Measurements from ENCODE around the gene CCR2. TPM values are rescaled to one million over a fixed set of nuclear protein-coding genes. Genes with fewer than 3 reads are reported as not detected.

Gene CCR2
- total RNA-seq, 4 donors from 2014 or later, result 0.46 to 6.0 (median 2.3) TPM

DNA sequence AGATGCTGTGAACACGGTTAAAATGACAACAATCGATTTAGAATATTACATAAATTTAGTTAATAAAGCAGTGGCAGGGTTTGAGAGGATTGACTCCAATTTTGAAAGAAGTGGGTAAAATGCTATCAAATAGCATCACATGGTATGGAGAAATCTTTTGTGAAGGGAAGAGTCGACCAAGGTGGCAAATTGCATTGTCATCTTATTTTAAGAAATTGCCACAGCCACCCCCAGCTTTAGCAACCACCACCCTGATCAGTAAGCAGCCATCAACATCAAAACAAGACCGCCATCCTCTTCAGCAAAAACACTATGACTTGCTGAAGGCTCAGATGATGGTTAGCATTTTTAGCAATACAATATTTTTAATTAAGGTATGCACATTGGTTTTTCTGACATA lies 11.1 kb downstream of the CCR2 start:
- Histone ChIP-seq H3K36me3 (no peaks in the 10 kb centered on the region), H3K9me3 (no peaks in the 10 kb centered on the region), H3K27me3 (peaks cover 0 to 2% (median 0%) of the 10 kb centered on the region in 4 donors), H3K4me3 (no peak overlapping the region), H3K4me1 (peaks cover 0 to 9% (median 3%) of the 10 kb centered on the region in 4 donors), H3K27ac (replicated peaks in 1 of 4) (no peak overlapping the region)
- TF ChIP-seq, protein P1, sequence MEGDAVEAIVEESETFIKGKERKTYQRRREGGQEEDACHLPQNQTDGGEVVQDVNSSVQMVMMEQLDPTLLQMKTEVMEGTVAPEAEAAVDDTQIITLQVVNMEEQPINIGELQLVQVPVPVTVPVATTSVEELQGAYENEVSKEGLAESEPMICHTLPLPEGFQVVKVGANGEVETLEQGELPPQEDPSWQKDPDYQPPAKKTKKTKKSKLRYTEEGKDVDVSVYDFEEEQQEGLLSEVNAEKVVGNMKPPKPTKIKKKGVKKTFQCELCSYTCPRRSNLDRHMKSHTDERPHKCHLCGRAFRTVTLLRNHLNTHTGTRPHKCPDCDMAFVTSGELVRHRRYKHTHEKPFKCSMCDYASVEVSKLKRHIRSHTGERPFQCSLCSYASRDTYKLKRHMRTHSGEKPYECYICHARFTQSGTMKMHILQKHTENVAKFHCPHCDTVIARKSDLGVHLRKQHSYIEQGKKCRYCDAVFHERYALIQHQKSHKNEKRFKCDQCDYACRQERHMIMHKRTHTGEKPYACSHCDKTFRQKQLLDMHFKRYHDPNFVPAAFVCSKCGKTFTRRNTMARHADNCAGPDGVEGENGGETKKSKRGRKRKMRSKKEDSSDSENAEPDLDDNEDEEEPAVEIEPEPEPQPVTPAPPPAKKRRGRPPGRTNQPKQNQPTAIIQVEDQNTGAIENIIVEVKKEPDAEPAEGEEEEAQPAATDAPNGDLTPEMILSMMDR (IDR thresholded peaks at IDR 0.05), result no peak
- no peak for TF ChIP-seq POLR2A (IDR thresholded peaks at IDR 0.05; ENCODE audit: low read depth)
- no peak for TF ChIP-seq POLR2AphosphoS5 (IDR thresholded peaks at IDR 0.05)
- TF ChIP-seq EP300 (IDR thresholded peaks at IDR 0.05), result no peak
- WGBS, result 90% methylated on average over 4 of the region's 4 CpGs
- no peak for DNase-seq (ENCODE audit: extremely low spot score)
- intact Hi-C loops (cut with DNase I), result no loop called here

DNA sequence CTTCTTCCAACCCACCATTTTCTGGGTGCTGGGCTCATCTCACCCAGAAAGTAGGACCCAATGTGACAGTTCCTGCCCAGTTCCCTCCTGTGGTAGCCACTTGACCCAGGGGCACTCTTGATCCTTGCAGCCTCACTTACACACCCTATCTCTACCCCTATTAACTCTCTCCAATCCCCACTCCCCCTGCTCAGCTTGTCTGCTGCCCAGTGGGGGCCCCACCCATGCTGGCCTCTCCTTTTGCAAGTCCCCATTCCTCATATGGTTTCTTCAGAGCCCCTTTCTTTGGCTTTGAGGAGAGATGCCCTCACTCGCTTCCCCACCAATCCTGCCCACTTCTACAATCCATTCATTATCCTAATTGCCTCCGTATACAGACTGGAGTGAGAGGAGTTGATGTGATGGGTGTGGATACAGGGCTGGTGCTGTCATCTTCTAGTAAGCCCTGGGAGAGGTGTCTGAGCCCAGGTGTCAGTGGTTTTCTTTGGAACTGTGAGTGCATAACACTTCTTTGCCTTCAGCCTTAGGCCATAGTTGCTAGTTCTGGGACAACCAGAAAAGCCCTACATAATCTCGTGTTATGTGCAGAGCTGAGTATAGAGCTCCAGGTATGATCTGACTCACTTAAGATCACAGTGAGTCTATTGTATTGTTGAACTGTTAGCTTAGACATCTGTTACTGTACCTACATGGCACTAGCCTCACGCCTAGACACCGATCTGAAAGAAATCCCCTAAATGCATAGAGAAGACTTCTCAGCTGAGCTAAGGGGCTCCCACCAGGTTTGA lies 12.0 kb downstream of the CCR2 start:
- H3K27ac ChIP-seq (replicated peaks in 1 of 4), result no peak overlapping the region
- peaks cover 0 to 2% (median 0%) of the 10 kb centered on the region in 4 donors for H3K27me3 ChIP-seq
- H3K36me3 ChIP-seq, result no peaks in the 10 kb centered on the region
- no peak overlapping the region for H3K4me3 ChIP-seq
- H3K4me1 ChIP-seq, result peaks cover 0 to 6% (median under 1%) of the 10 kb centered on the region in 4 donors
- intact Hi-C loops (cut with DNase I), result no loop called here
- TF ChIP-seq POLR2AphosphoS5 (IDR thresholded peaks at IDR 0.05), result no peak
- peak; percentile 74 for DNase-seq (ENCODE audit: extremely low spot score)
- H3K9me3 ChIP-seq, result no peaks in the 10 kb centered on the region
- 92% methylated on average over 5 of the region's 5 CpGs for WGBS

DNA sequence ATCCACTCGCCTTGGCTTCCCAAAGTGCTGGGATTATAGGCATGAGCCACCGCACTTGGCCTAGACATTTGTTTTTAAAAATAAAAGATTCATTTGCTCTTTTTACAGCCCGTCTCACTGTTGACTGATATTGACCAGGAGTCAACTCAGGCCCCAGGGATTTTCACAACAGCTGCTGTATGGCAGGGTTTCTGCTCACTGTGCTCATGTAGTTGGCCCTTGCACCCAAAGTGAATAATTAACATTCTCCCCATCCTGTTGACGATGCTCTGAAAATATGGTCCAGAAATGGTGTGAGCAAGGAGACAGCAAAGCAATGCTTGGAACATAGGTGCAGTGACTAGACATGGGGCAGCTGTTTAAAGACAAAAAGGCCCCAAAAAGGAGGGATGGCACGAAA lies 13.9 kb downstream of the CCR2 start:
- no peak for TF ChIP-seq POLR2A (IDR thresholded peaks at IDR 0.05; ENCODE audit: low read depth)
- TF ChIP-seq EP300 (IDR thresholded peaks at IDR 0.05), result no peak
- no peak for TF ChIP-seq POLR2AphosphoS5 (IDR thresholded peaks at IDR 0.05)
- TF ChIP-seq, protein P1 (IDR thresholded peaks at IDR 0.05), result no peak
- no peak overlapping the region for H3K4me3 ChIP-seq
- H3K27me3 ChIP-seq, result peaks cover 0 to 2% (median 0%) of the 10 kb centered on the region in 4 donors
- no peak overlapping the region for H3K27ac ChIP-seq (replicated peaks in 1 of 4)
- no peak for DNase-seq (ENCODE audit: extremely low spot score)
- H3K9me3 ChIP-seq, result no peaks in the 10 kb centered on the region
- WGBS, result 86% methylated on average over 5 of the region's 5 CpGs
- intact Hi-C loops (cut with DNase I), result no loop called here
- H3K4me1 ChIP-seq, result no peaks in the 10 kb centered on the region
- H3K36me3 ChIP-seq, result no peaks in the 10 kb centered on the region

DNA sequence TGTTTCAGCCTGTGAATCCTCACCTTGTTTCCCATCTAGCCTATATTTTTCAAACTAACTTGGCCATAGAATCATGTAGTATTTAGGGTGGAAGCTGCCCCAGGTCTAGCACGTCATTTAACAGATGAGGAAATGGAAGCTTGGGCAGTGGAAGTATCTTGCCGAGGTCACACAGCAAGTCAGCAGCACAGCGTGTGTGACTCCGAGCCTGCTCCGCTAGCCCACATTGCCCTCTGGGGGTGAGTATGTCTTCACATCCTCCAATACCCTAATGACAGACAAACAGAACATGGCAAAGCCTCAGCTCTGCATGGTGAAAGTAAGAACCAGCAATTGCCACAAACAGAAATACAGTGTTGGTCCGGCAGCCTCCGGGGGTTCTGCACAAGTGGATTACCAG lies 14.7 kb downstream of the CCR2 start:
- no peak for DNase-seq (ENCODE audit: extremely low spot score)
- WGBS, result 81% methylated on average over 7 of the region's 7 CpGs

DNA sequence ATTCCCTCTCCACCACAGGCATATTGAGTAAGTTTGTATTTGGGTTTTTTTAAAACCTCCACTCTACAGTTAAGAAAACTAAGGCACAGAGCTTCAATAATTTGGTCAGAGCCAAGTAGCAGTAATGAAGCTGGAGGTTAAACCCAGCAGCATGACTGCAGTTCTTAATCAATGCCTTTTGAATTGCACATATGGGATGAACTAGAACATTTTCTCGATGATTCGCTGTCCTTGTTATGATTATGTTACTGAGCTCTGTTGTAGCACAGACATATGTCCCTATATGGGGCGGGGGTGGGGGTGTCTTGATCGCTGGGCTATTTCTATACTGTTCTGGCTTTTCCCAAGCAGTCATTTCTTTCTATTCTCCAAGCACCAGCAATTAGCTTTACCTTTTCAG lies 15.2 kb downstream of the CCR2 start:
- intact Hi-C loops (cut with DNase I), result no loop called here

More for the DNA sequence above, 14.7 kb downstream of the CCR2 start:
- H3K27ac ChIP-seq (replicated peaks in 1 of 4), result no peak overlapping the region
- H3K4me1 ChIP-seq, result no peaks in the 10 kb centered on the region
- H3K9me3 ChIP-seq, result no peaks in the 10 kb centered on the region
- H3K4me3 ChIP-seq, result no peak overlapping the region
- TF ChIP-seq POLR2A (IDR thresholded peaks at IDR 0.05; ENCODE audit: low read depth), result no peak
- TF ChIP-seq EP300 (IDR thresholded peaks at IDR 0.05), result no peak
- TF ChIP-seq POLR2AphosphoS5 (IDR thresholded peaks at IDR 0.05), result no peak
- TF ChIP-seq, protein P1 (IDR thresholded peaks at IDR 0.05), result peak in 1 of 3 experiments; percentile 8
- intact Hi-C loops (cut with DNase I), result no loop called here
- peaks cover 0 to 10% (median 0%) of the 10 kb centered on the region in 4 donors for H3K27me3 ChIP-seq
- H3K36me3 ChIP-seq, result no peaks in the 10 kb centered on the region

More for the DNA sequence above, 15.2 kb downstream of the CCR2 start:
- H3K27ac ChIP-seq (replicated peaks in 1 of 4), result no peak overlapping the region
- no peaks in the 10 kb centered on the region for H3K9me3 ChIP-seq
- no peaks in the 10 kb centered on the region for H3K36me3 ChIP-seq
- no peak overlapping the region for H3K4me3 ChIP-seq
- DNase-seq (ENCODE audit: extremely low spot score), result no peak
- H3K4me1 ChIP-seq, result no peaks in the 10 kb centered on the region
- TF ChIP-seq POLR2AphosphoS5 (IDR thresholded peaks at IDR 0.05), result no peak
- no peak for TF ChIP-seq POLR2A (IDR thresholded peaks at IDR 0.05; ENCODE audit: low read depth)
- no peak for TF ChIP-seq EP300 (IDR thresholded peaks at IDR 0.05)
- TF ChIP-seq, protein P1 (IDR thresholded peaks at IDR 0.05), result no peak
- WGBS, result 67% methylated on average over 4 of the region's 4 CpGs
- H3K27me3 ChIP-seq, result peaks cover 0 to 15% (median 0%) of the 10 kb centered on the region in 4 donors
